T-helper 1 cell treated with Interleukin-12 subunit alpha and Interleukin-12 subunit beta and Interleukin-4 antibody, amounts not matched to agents 30 μg/mL and 1 μg/mL, for 36 hours (primary cell): Measurements from ENCODE around the gene PTF1A.

ENCODE experiments used
- H3K27ac Mint-ChIP-seq: one replicate; pipeline ENCODE4 v1.8.0; 2021; ENCODE audit warnings: mild to moderate bottlenecking, mixed read lengths
- H3K27me3 Mint-ChIP-seq: one replicate; pipeline ENCODE4 v1.8.0; 2021; ENCODE audit warnings: low read depth, mixed read lengths
- H3K36me3 Mint-ChIP-seq: one replicate; pipeline ENCODE4 v1.8.0; 2021; ENCODE audit warnings: low read depth, mixed read lengths
- H3K4me1 Mint-ChIP-seq: one replicate; pipeline ENCODE4 v1.8.0; 2021; ENCODE audit warnings: low read depth, mixed read lengths
- H3K4me3 Mint-ChIP-seq: one replicate; pipeline ENCODE4 v1.8.0; 2021; ENCODE audit warnings: mild to moderate bottlenecking, moderate library complexity, mixed read lengths
- H3K9me3 Mint-ChIP-seq: one replicate; pipeline ENCODE4 v1.8.0; 2021; ENCODE audit warnings: mixed read lengths

Gene PTF1A

DNA sequence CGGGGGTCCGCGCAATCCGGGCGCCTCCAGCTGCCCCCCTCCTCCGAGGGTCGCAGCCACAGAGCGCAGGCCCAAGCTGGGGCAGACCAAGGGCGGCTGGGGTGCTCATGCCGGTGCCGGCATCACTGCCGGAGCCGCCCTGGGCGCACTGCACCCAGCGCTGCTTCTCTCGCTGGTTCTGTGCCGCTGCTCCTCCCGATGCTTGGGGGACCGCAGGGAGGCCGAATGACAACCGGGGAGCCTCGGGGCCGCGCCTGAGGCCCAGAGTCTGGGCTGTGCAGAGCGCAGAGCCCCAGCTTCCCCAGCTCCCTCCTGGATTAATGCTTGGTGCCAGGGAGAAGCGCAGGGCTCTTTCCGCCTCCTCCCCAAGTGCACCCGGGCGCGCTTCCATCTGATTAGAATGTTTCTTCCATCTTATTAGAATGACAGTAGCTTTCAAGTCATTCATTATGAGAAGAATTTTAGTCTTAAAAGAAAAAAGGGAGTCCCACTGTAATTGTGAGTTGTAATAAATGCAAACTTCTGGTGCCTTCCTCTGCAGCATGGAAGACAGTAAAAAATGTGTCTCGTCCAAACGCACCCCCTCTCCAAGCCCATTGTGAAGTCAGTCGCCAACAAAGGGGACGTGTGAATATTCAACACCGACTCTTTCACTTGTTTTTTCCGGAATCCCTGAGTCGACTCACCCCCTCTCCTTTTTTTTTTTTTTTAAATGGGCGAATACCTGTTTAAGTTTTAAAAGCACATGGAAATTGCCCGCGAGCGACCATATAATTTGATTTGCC, 19.5 kb upstream of the PTF1A start:
- H3K27ac Mint-ChIP-seq, result no peak overlapping the region
- H3K27me3 Mint-ChIP-seq, result peaks cover 67% of the 10 kb centered on the region
- no peaks in the 10 kb centered on the region for H3K36me3 Mint-ChIP-seq
- H3K4me3 Mint-ChIP-seq, result no peak overlapping the region
- no peaks in the 10 kb centered on the region for H3K9me3 Mint-ChIP-seq
- no peaks in the 10 kb centered on the region for H3K4me1 Mint-ChIP-seq

DNA sequence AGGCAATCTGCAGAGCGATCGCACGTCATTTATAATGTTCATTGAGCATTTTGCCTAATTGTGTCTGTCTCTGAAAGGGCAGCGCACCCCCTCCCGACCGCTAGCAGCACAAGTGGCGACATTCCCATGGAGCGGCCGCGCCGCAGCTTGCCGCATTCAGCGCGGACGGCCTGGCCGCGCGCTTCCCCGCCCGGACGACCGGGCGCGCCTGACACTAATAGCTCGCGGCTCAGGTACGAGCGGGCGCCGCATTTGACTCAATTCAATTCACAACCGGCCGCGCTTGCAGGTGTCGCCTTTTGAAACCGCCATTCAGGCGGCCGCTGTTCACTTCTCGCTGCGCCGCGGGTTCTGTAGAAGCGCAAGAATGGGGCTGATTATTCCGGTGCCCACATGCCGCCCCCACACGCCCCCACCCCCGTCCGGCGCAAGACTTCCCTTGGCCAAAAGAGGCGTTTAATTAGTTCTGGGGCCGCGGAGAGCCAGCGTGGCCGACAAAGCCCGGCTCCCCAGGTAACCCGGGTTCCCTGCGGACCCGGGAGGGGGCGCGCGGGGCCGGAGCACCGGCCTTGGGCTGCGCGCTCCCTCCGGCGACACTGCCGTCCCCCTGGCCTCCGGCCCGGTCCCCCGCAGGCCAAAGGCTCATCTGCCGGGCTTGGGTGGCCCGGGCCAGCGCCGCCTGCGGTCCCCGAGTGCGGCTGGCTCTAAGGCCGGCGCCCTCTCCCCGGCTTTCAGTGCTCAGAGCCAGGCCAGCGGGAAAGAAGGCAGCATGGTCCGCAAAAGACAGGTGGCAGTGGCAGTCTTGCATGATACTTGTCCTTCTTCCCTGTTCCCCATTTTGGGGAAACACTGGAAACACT, 18.7 kb upstream of the PTF1A start:
- H3K4me1 Mint-ChIP-seq, result no peaks in the 10 kb centered on the region
- H3K4me3 Mint-ChIP-seq, result no peak overlapping the region
- no peak overlapping the region for H3K27ac Mint-ChIP-seq
- H3K27me3 Mint-ChIP-seq, result peaks cover 71% of the 10 kb centered on the region
- no peaks in the 10 kb centered on the region for H3K9me3 Mint-ChIP-seq
- no peaks in the 10 kb centered on the region for H3K36me3 Mint-ChIP-seq

GRCh38 chr10:23174074-23174976, 17.8 kb upstream of the PTF1A start:
- H3K27ac Mint-ChIP-seq, result no peak overlapping the region
- no peaks in the 10 kb centered on the region for H3K36me3 Mint-ChIP-seq
- no peaks in the 10 kb centered on the region for H3K4me1 Mint-ChIP-seq
- no peaks in the 10 kb centered on the region for H3K9me3 Mint-ChIP-seq
- H3K27me3 Mint-ChIP-seq, result peaks cover 75% of the 10 kb centered on the region
- H3K4me3 Mint-ChIP-seq, result no peak overlapping the region

GRCh38 chr10:23174977-23175512, 17.1 kb upstream of the PTF1A start:
- H3K27me3 Mint-ChIP-seq, result peaks cover 74% of the 10 kb centered on the region
- H3K4me3 Mint-ChIP-seq, result no peak overlapping the region
- no peaks in the 10 kb centered on the region for H3K36me3 Mint-ChIP-seq
- no peaks in the 10 kb centered on the region for H3K4me1 Mint-ChIP-seq
- no peak overlapping the region for H3K27ac Mint-ChIP-seq
- H3K9me3 Mint-ChIP-seq, result no peaks in the 10 kb centered on the region

GRCh38 chr10:23186178-23186577, 5.9 kb upstream of the PTF1A start:
- Mint-ChIP-seq H3K4me1 (no peaks in the 10 kb centered on the region), H3K9me3 (no peaks in the 10 kb centered on the region), H3K27ac (no peak overlapping the region)

GRCh38 chr10:23186697-23187096, 5.4 kb upstream of the PTF1A start:
- H3K9me3 Mint-ChIP-seq, result no peaks in the 10 kb centered on the region
- H3K36me3 Mint-ChIP-seq, result no peaks in the 10 kb centered on the region
- no peak overlapping the region for H3K27ac Mint-ChIP-seq
- no peaks in the 10 kb centered on the region for H3K4me1 Mint-ChIP-seq
- H3K4me3 Mint-ChIP-seq, result no peak overlapping the region
- peaks cover 44% of the 10 kb centered on the region for H3K27me3 Mint-ChIP-seq

More at GRCh38 chr10:23186178-23186577, 5.9 kb upstream of the PTF1A start:
- Mint-ChIP-seq H3K27me3 (peaks cover 42% of the 10 kb centered on the region), H3K36me3 (no peaks in the 10 kb centered on the region), H3K4me3 (no peak overlapping the region)

DNA sequence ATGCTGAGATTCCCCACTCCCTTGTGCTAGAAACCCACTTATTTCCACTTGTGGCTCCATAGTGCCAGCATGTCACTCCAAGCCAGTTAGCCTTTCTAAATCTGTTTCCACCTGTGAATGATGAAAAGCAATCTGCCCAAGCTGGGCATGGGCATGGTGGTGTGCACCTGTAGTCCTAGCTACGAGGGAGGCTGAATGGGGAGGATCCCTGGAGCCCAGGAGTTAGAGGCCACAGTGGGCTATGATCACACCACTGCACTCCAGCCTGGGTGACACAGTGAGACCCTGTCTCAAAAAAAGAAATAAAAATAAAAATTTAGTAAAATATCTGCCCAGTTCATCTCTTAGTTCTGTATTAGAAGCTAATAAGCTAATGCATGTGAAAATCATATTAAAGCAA, 5.0 kb upstream of the PTF1A start:
- Mint-ChIP-seq H3K4me3 (no peak overlapping the region), H3K36me3 (no peaks in the 10 kb centered on the region), H3K27ac (no peak overlapping the region), H3K27me3 (peaks cover 40% of the 10 kb centered on the region), H3K4me1 (no peaks in the 10 kb centered on the region), H3K9me3 (no peaks in the 10 kb centered on the region)

GRCh38 chr10:23189024-23189423, 3.1 kb upstream of the PTF1A start:
- no peaks in the 10 kb centered on the region for H3K4me1 Mint-ChIP-seq
- H3K27me3 Mint-ChIP-seq, result peaks cover 53% of the 10 kb centered on the region
- no peak overlapping the region for H3K4me3 Mint-ChIP-seq
- H3K36me3 Mint-ChIP-seq, result peaks cover 1% of the 10 kb centered on the region
- no peak overlapping the region for H3K27ac Mint-ChIP-seq
- no peaks in the 10 kb centered on the region for H3K9me3 Mint-ChIP-seq

DNA sequence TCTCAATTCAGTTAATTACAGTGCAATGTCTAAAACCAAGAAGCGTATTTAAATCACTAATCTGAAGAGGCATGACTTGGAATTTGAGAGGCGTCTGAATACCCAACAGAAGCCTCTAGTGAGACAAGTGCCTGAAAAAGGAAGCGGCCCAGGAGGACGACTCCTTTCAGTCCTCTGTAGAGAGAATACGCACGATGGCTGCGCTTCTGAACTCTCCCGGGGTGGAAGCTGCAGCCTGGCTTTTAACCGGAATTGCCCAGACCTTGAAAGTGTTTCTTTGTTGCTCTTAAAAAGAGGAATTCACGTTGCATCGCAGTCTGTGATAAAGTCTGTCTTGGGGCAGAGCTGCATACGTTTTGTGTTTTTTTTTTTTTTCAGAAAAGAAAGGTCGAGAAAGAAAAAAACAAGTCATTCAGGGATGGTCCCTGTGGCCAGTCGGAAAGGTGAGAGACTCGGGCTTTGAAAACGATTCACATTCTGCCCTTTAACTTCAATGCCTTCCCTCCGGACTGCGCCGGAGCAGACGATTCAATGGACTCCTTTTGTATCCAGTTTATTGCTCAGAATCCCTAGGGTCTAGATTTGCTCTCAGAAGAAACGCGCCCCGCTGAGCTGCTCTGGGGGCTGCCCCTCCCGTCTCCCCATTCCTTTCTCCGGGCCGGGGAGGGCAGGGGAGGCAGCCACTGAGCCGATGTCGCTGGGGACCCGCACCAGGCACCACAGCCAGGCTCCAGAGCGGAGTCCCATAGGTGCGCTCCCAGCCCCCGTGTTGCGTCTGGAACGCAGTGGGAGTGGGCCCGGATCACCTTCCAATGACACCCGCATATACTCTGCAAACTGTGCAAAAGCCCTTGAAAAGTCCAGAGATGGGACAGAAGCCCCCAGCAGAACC, 994 bp upstream of the PTF1A start:
- H3K4me1 Mint-ChIP-seq, result no peaks in the 10 kb centered on the region
- H3K4me3 Mint-ChIP-seq, result no peak overlapping the region
- peaks cover 70% of the 10 kb centered on the region for H3K27me3 Mint-ChIP-seq
- H3K9me3 Mint-ChIP-seq, result no peaks in the 10 kb centered on the region
- H3K36me3 Mint-ChIP-seq, result peaks cover 1% of the 10 kb centered on the region
- H3K27ac Mint-ChIP-seq, result no peak overlapping the region

DNA sequence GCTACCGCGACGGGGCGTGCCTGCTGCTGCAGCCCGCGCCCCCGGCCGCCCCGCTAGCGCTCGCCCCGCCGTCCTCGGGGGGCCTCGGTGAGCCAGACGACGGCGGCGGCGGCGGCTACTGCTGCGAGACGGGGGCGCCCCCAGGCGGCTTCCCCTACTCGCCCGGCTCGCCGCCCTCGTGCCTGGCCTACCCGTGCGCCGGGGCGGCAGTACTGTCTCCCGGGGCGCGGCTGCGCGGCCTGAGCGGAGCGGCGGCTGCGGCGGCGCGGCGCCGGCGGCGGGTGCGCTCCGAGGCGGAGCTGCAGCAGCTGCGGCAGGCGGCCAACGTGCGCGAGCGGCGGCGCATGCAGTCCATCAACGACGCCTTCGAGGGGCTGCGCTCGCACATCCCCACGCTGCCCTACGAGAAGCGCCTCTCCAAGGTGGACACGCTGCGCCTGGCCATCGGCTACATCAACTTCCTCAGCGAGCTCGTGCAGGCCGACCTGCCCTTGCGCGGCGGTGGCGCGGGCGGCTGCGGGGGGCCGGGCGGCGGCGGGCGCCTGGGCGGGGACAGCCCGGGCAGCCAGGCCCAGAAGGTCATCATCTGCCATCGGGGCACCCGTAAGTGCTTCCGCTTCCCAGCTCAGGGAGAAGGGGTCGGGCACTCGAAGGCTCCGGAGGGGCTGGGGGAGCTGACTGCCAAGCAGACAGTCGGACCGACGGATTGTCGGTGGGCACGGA, 761 bp downstream of the PTF1A start:
- H3K27me3 Mint-ChIP-seq, result peaks cover 80% of the 10 kb centered on the region
- no peak overlapping the region for H3K27ac Mint-ChIP-seq
- no peaks in the 10 kb centered on the region for H3K9me3 Mint-ChIP-seq
- H3K4me3 Mint-ChIP-seq, result no peak overlapping the region
- no peaks in the 10 kb centered on the region for H3K4me1 Mint-ChIP-seq
- H3K36me3 Mint-ChIP-seq, result peaks cover 1% of the 10 kb centered on the region

- H3K4me1 Mint-ChIP-seq, result no peaks in the 10 kb centered on the region
- H3K9me3 Mint-ChIP-seq, result no peaks in the 10 kb centered on the region
- H3K27ac Mint-ChIP-seq, result peak overlapping the region; percentile 74
- H3K36me3 Mint-ChIP-seq, result peaks cover 1% of the 10 kb centered on the region
- H3K4me3 Mint-ChIP-seq, result no peak overlapping the region
- peaks cover 80% of the 10 kb centered on the region for H3K27me3 Mint-ChIP-seq
These were observed 1.4 kb downstream of the PTF1A start for GRCh38 chr10:23193435-23194074.

DNA sequence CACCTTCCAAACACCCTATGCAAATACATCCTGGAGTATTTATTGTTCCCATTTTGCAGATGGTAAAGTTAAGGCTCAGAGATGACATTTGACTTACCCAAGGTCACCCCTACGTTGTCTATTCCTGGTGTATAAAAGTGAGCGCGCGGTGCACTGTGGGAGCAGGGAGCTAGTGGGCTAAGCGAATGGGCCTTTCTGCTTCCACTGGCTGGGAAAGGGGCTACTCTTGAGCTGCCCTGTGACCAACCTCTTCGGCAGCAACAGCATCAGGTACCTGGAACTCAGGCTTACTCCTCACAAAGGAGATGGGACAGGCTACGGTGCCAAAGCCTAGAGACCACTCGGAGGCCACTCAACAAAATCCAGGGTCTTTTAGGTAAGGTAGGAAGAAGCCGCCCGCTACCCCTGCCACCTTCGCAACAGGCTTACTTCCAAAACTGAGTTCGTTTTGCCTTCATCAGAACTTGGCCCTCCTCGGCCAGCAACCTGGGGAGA, 2.4 kb downstream of the PTF1A start:
- no peaks in the 10 kb centered on the region for H3K4me1 Mint-ChIP-seq
- peaks cover 73% of the 10 kb centered on the region for H3K27me3 Mint-ChIP-seq
- H3K27ac Mint-ChIP-seq, result peak overlapping the region; percentile 20
- H3K9me3 Mint-ChIP-seq, result no peaks in the 10 kb centered on the region
- H3K36me3 Mint-ChIP-seq, result peaks cover 1% of the 10 kb centered on the region
- H3K4me3 Mint-ChIP-seq, result no peak overlapping the region
